ENCODE results near the gene RIMS4.

RIMS4 gene

GRCh38 chr20:44839481-44839880 lies 29.1 kb upstream of the RIMS4 start:
- no peak for DNase-seq (ENCODE audit: extremely low spot score)
- POLR2A ChIA-PET, result no interaction called here
- CTCF ChIA-PET, result no interaction called here
- TF ChIP-seq PKNOX1 (IDR thresholded peaks at IDR 0.05) (no peak), NFRKB (IDR thresholded peaks at IDR 0.05) (no peak), FOXK2 (IDR thresholded peaks at IDR 0.05) (no peak), ARNT (IDR thresholded peaks at IDR 0.05) (no peak), FOXM1 (IDR thresholded peaks at IDR 0.05; ENCODE audit: borderline replicate concordance) (no peak), TARDBP (IDR thresholded peaks at IDR 0.05) (no peak), SP1 (IDR thresholded peaks at IDR 0.05) (no peak), SUZ12 (IDR thresholded peaks at IDR 0.05) (no peak), LEF1 (IDR thresholded peaks at IDR 0.05; ENCODE audit: borderline replicate concordance) (no peak), L3MBTL2 (conservative IDR thresholded peaks at IDR 0.05) (no peak), CTBP1 (IDR thresholded peaks at IDR 0.05; ENCODE audit: borderline replicate concordance) (no peak), BHLHE40 (IDR thresholded peaks at IDR 0.05; ENCODE audit: borderline replicate concordance) (no peak), HDGF (IDR thresholded peaks at IDR 0.05; ENCODE audit: borderline replicate concordance) (no peak), FOXA1 (IDR thresholded peaks at IDR 0.05) (no peak)

GRCh38 chr20:44838521-44838920 lies 28.2 kb upstream of the RIMS4 start:
- no peak for DNase-seq (ENCODE audit: extremely low spot score)
- ChIA-PET CTCF (no interaction called here), POLR2A (no interaction called here)
- TF ChIP-seq FOXM1 (IDR thresholded peaks at IDR 0.05; ENCODE audit: borderline replicate concordance), result no peak

- TF ChIP-seq LEF1 (IDR thresholded peaks at IDR 0.05; ENCODE audit: borderline replicate concordance) (no peak), CTBP1 (IDR thresholded peaks at IDR 0.05; ENCODE audit: borderline replicate concordance) (no peak), SUZ12 (IDR thresholded peaks at IDR 0.05) (no peak), NFRKB (IDR thresholded peaks at IDR 0.05) (no peak), FOXM1 (IDR thresholded peaks at IDR 0.05; ENCODE audit: borderline replicate concordance) (no peak), SP1 (IDR thresholded peaks at IDR 0.05) (no peak), PKNOX1 (IDR thresholded peaks at IDR 0.05) (no peak), TARDBP (IDR thresholded peaks at IDR 0.05) (no peak), FOXK2 (IDR thresholded peaks at IDR 0.05) (no peak), ARNT (IDR thresholded peaks at IDR 0.05) (no peak), HDGF (IDR thresholded peaks at IDR 0.05; ENCODE audit: borderline replicate concordance) (no peak), BHLHE40 (IDR thresholded peaks at IDR 0.05; ENCODE audit: borderline replicate concordance) (no peak), ZNF384 (IDR thresholded peaks at IDR 0.05) (no peak), ELF4 (IDR thresholded peaks at IDR 0.05) (no peak), FOXA1 (IDR thresholded peaks at IDR 0.05) (no peak), L3MBTL2 (conservative IDR thresholded peaks at IDR 0.05) (no peak)
- no peak for DNase-seq (ENCODE audit: extremely low spot score)
- ChIA-PET POLR2A (no interaction called here), CTCF (no interaction called here)
Observed at GRCh38 chr20:44837946-44838345, 27.6 kb upstream of the RIMS4 start.

- ChIA-PET POLR2A (no interaction called here), CTCF (interaction anchor here (1.0 kb wide), 1 partner anchor 30 kb away, joined by 3 read pairs; no protein-coding TSS in a partner anchor)
- TF ChIP-seq BHLHE40 (IDR thresholded peaks at IDR 0.05; ENCODE audit: borderline replicate concordance) (no peak), LEF1 (IDR thresholded peaks at IDR 0.05; ENCODE audit: borderline replicate concordance) (no peak), CTBP1 (IDR thresholded peaks at IDR 0.05; ENCODE audit: borderline replicate concordance) (no peak), L3MBTL2 (conservative IDR thresholded peaks at IDR 0.05) (no peak), FOXK2 (IDR thresholded peaks at IDR 0.05) (no peak), PKNOX1 (IDR thresholded peaks at IDR 0.05) (no peak), TARDBP (IDR thresholded peaks at IDR 0.05) (no peak)
- DNase-seq (ENCODE audit: extremely low spot score), result no peak
Observed at GRCh38 chr20:44836601-44837120, 26.3 kb upstream of the RIMS4 start.

- TF ChIP-seq FOXM1 (IDR thresholded peaks at IDR 0.05; ENCODE audit: borderline replicate concordance), result no peak
- TF ChIP-seq CTBP1 (IDR thresholded peaks at IDR 0.05; ENCODE audit: borderline replicate concordance), result no peak
- TF ChIP-seq PKNOX1 (IDR thresholded peaks at IDR 0.05), result no peak
- TF ChIP-seq HDGF (IDR thresholded peaks at IDR 0.05; ENCODE audit: borderline replicate concordance), result no peak
- TF ChIP-seq LEF1 (IDR thresholded peaks at IDR 0.05; ENCODE audit: borderline replicate concordance), result no peak
- TF ChIP-seq FOXK2 (IDR thresholded peaks at IDR 0.05), result no peak
- ChIA-PET POLR2A (no interaction called here), CTCF (interaction anchor here (0.6 kb wide), 1 partner anchor 8 kb away, joined by 3 read pairs; no protein-coding TSS in a partner anchor)
- no peak for DNase-seq (ENCODE audit: extremely low spot score)
Observed at GRCh38 chr20:44835661-44836221, 25.4 kb upstream of the RIMS4 start.

GRCh38 chr20:44835116-44835515 lies 24.8 kb upstream of the RIMS4 start:
- CTCF ChIA-PET, result no interaction called here
- POLR2A ChIA-PET, result no interaction called here
- TF ChIP-seq ZNF384 (IDR thresholded peaks at IDR 0.05), result no peak
- no peak for DNase-seq (ENCODE audit: extremely low spot score)
